Loucy (cell line): ENCODE results near the gene ZNF831.

Source experiments
- H2AFZ ChIP-seq: fragments of 200-600 bp; sonication (generic); 2 replicates; pipeline ENCODE4 v1.6.0; 2016; ENCODE audit warnings: antibody characterized with exemption, mild to moderate bottlenecking, low read length, moderate library complexity
- H3F3A ChIP-seq: fragments of 200-600 bp; 2 replicates; pipeline ENCODE4 v1.6.0; 2016; ENCODE audit warnings: antibody characterized with exemption, low read depth, mild to moderate bottlenecking
- H3K27me3 ChIP-seq: fragments of 200-600 bp; sonication (generic); 2 replicates; pipeline ENCODE4 v1.6.1; 2014; ENCODE audit warnings: low read length, mild to moderate bottlenecking; ENCODE audit not compliant: insufficient read depth, poor library complexity, severe bottlenecking
- H3K36me3 ChIP-seq: fragments of 200-600 bp; sonication (generic); 2 replicates; pipeline ENCODE4 v1.6.1; 2016; ENCODE audit warnings: low read length; ENCODE audit not compliant: insufficient read depth
- H3K4me1 ChIP-seq: fragments of 200-600 bp; sonication (generic); 2 replicates; pipeline ENCODE4 v1.5.1; 2014; ENCODE audit warnings: low read length, mild to moderate bottlenecking; ENCODE audit not compliant: insufficient read depth, poor library complexity, severe bottlenecking
- H3K4me2 ChIP-seq: fragments of 200-600 bp; sonication (generic); 2 replicates; pipeline ENCODE4 v1.6.0; 2014; ENCODE audit warnings: antibody characterized with exemption, low read length, low read depth, mild to moderate bottlenecking; ENCODE audit not compliant: poor library complexity, severe bottlenecking
- H3K4me3 ChIP-seq: fragments of 200-600 bp; sonication (generic); 2 replicates; pipeline ENCODE4 v1.5.1; 2014; ENCODE audit warnings: low read length, mild to moderate bottlenecking, mixed read lengths; ENCODE audit not compliant: poor library complexity, severe bottlenecking
- H3K79me2 ChIP-seq: fragments of 200-600 bp; sonication (generic); 2 replicates; pipeline ENCODE4 v1.6.1; 2014; ENCODE audit warnings: low read length; ENCODE audit not compliant: insufficient read depth
- H3K9ac ChIP-seq: fragments of 200-600 bp; sonication (generic); 2 replicates; pipeline ENCODE4 v1.6.0; 2014; ENCODE audit warnings: mild to moderate bottlenecking, low read depth, low read length, moderate library complexity; ENCODE audit not compliant: poor library complexity, severe bottlenecking
- H3K9me2 ChIP-seq: fragments of 200-600 bp; sonication (generic); replicated peaks from 2 replicates; pipeline ENCODE4 v1.6.1; 2016; ENCODE audit warnings: low read depth, low read length, mixed read lengths
- H3K9me3 ChIP-seq: fragments of 200-600 bp; sonication (generic); 2 replicates; pipeline ENCODE4 v1.6.1; 2014; ENCODE audit warnings: mild to moderate bottlenecking, antibody characterized with exemption, low read length, low read depth; ENCODE audit not compliant: insufficient read depth
- H4K20me1 ChIP-seq: fragments of 200-600 bp; sonication (generic); 2 replicates; pipeline ENCODE4 v1.6.0; 2014; ENCODE audit warnings: antibody characterized with exemption, low read length, mild to moderate bottlenecking; ENCODE audit not compliant: insufficient read depth, poor library complexity, severe bottlenecking
- EZH2phosphoT487 ChIP-seq: fragments of 200-600 bp; IDR thresholded peaks from 2 replicates; pipeline ENCODE4 v1.6.1; 2018; ENCODE audit warnings: antibody characterized with exemption, mild to moderate bottlenecking, moderate library complexity, borderline replicate concordance
- TF ChIP-seq, protein P1 (sequence below): fragments of 200-600 bp; sonication (generic); conservative IDR thresholded peaks from 2 replicates; pipeline ENCODE4 v1.5.1; 2014; ENCODE audit warnings: mild to moderate bottlenecking, antibody characterized with exemption, low read length

ZNF831 gene

DNA sequence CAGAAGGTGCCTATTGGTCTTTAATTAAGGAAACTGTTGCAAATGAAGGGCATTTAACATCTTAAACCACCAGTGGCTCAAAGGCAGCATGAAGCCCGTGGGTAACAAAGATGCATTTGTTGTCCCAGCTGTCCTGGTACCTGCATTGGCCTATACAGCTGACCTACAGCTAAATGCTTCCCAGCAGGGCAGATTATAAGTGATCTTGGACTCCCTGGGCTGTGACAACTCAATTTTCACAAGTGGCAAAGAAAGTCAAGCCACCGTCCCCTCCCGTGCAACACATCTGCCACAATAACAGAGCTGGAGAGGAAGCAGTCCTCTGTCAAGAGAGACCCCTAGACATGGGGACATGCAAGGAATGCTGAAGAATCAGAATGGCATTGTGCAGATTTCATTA is 105.2 kb downstream of the ZNF831 start:
- H3F3A ChIP-seq: no peaks in the 10 kb centered on the region
- H3K4me2 ChIP-seq: no peak overlapping the region
- no peaks in the 10 kb centered on the region for H3K79me2 ChIP-seq
- H4K20me1 ChIP-seq: no peaks in the 10 kb centered on the region
- no peaks in the 10 kb centered on the region for H3K36me3 ChIP-seq
- no peaks in the 10 kb centered on the region for H3K27me3 ChIP-seq
- H3K4me1 ChIP-seq: peaks cover 10% of the 10 kb centered on the region
- no peaks in the 10 kb centered on the region for H3K9me3 ChIP-seq
- TF ChIP-seq EZH2phosphoT487: no peak
- TF ChIP-seq, protein P1, sequence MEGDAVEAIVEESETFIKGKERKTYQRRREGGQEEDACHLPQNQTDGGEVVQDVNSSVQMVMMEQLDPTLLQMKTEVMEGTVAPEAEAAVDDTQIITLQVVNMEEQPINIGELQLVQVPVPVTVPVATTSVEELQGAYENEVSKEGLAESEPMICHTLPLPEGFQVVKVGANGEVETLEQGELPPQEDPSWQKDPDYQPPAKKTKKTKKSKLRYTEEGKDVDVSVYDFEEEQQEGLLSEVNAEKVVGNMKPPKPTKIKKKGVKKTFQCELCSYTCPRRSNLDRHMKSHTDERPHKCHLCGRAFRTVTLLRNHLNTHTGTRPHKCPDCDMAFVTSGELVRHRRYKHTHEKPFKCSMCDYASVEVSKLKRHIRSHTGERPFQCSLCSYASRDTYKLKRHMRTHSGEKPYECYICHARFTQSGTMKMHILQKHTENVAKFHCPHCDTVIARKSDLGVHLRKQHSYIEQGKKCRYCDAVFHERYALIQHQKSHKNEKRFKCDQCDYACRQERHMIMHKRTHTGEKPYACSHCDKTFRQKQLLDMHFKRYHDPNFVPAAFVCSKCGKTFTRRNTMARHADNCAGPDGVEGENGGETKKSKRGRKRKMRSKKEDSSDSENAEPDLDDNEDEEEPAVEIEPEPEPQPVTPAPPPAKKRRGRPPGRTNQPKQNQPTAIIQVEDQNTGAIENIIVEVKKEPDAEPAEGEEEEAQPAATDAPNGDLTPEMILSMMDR: no peak
- no peaks in the 10 kb centered on the region for H3K9me2 ChIP-seq
- H2AFZ ChIP-seq: no peak overlapping the region
- H3K4me3 ChIP-seq: no peak overlapping the region
- no peak overlapping the region for H3K9ac ChIP-seq

DNA sequence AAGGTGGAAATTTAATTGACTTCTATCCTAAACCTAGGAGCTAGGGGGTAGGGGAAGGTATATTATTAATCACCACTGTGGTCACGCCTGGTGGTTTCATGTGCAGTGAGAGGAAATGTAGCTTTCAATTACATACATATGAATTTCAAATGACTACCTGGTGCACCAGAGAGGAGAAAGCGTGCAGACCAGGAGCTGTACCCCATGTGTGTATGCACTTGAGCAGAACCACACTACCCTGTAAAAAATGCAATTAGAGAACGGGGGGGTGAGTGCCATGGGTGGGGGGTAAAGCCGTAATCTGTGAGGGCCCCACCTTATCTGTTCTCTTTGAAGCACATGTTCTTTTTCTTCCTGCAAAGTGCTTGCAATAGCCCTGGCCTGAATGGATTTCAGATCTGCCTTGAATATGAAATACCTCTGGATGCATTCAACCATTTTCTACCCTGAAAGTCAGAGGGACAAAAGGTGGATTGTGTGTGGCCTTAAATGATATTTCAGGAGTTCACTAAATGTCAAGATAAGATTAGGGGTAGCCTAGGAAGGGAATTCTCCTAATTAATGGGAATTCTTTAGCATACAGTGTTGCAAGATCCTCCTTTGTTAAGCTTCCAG is 105.9 kb downstream of the ZNF831 start:
- TF ChIP-seq EZH2phosphoT487: no peak
- TF ChIP-seq, protein P1: no peak
- no peaks in the 10 kb centered on the region for H3K27me3 ChIP-seq

DNA sequence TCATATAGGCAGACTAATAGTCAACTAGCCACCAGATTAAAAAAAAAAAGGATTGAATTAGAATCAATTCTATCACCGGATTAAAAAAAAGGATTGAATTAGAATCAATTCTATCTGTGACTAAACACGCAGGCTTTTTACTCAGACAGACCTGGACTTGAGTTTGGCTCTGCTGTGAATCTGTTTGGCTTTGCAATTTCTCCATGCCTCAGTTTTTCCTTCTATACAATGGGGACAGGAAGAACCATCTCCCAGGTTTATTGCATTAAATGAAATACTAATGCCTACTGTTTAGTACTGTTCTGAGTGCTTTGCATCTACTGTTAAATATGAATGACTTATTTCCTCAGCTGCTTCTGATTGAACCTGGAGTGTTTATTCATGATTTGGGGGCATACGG is 106.8 kb downstream of the ZNF831 start:
- H2AFZ ChIP-seq: no peak overlapping the region
- H3K9ac ChIP-seq: no peak overlapping the region
- no peaks in the 10 kb centered on the region for H3K27me3 ChIP-seq
- TF ChIP-seq, protein P1: no peak
- TF ChIP-seq EZH2phosphoT487: no peak
- H3K36me3 ChIP-seq: no peaks in the 10 kb centered on the region
- H3K9me3 ChIP-seq: no peaks in the 10 kb centered on the region
- no peaks in the 10 kb centered on the region for H3K9me2 ChIP-seq
- H3F3A ChIP-seq: no peaks in the 10 kb centered on the region
- H3K4me1 ChIP-seq: peaks cover 13% of the 10 kb centered on the region
- H3K4me2 ChIP-seq: no peak overlapping the region
- no peak overlapping the region for H3K4me3 ChIP-seq
- H4K20me1 ChIP-seq: no peaks in the 10 kb centered on the region
- H3K79me2 ChIP-seq: no peaks in the 10 kb centered on the region

More for the DNA sequence above, 105.9 kb downstream of the ZNF831 start:
- Histone ChIP-seq H3K9me2 (no peaks in the 10 kb centered on the region), H2AFZ (no peak overlapping the region), H3K4me2 (no peak overlapping the region), H3K4me3 (no peak overlapping the region), H3K9ac (no peak overlapping the region), H3F3A (no peaks in the 10 kb centered on the region), H3K4me1 (peaks cover 13% of the 10 kb centered on the region), H3K36me3 (no peaks in the 10 kb centered on the region), H3K79me2 (no peaks in the 10 kb centered on the region), H4K20me1 (no peaks in the 10 kb centered on the region), H3K9me3 (no peaks in the 10 kb centered on the region)
